ENCODE results near the gene LRRFIP1.
A peak's percentile ranks its signal among the peaks of the same experiment; 100 is the strongest.

Gene LRRFIP1

DNA sequence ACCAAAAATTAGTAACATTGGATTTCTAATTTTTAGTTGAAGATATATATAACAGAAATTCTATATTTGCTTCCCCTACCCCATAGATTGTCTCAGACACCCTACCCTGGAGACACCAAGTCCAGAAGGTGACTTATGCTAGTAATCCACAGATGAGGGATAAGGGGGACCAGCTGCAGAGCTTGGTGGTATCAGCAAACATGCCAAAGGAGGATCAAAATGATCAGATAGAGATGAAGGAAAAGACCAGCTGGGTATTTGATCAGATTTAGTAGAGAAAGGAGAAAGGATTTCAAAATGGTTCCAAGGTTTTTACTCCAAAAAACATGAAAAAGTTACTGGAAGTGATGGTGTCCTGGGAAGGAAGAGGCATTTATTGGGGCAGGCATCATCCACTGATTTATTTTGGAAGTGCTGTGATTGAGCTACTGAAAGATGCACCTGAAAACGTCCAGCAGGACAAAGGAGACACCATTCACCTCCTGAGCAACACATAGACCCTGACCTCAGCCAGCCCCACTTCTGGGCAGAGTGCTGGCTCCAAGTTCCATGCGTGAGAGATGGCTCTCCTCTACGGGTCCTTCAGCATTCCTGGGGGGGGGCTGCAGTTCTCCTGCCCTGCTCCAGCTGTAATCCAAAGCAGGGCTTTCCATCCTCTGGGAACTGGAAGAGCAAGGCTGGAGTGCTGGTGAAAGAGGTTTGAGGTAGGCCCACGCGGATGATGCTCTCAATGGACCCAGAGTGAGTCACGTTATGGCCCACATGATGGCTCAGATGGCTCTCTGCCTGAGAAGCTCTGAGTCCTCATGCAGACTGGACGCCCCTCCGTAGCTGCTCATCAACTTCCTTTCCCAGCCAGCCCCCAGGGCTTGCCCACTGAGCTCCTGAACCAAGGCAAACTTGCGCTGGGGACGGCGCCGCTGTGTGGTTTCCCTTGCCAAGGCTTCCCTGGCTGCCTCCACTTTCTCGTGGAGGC lies 3.7 kb upstream of the LRRFIP1 start:
- no peak overlapping the region for H3K4me3 Mint-ChIP-seq
- H3K4me1 Mint-ChIP-seq: peaks cover 13% of the 10 kb centered on the region
- CTCF ChIA-PET: interaction anchor here (0.8 to 1.0 kb wide), 3 partner anchors 42 to 640 kb away, joined by 3 to 4 read pairs (median 4); no protein-coding TSS in a partner anchor
- peaks cover 71% of the 10 kb centered on the region for H3K27me3 Mint-ChIP-seq
- no peak overlapping the region for H3K27ac Mint-ChIP-seq
- DNase-seq: no peak
- H3K36me3 Mint-ChIP-seq: no peaks in the 10 kb centered on the region
- H3K9me3 Mint-ChIP-seq: no peaks in the 10 kb centered on the region

DNA sequence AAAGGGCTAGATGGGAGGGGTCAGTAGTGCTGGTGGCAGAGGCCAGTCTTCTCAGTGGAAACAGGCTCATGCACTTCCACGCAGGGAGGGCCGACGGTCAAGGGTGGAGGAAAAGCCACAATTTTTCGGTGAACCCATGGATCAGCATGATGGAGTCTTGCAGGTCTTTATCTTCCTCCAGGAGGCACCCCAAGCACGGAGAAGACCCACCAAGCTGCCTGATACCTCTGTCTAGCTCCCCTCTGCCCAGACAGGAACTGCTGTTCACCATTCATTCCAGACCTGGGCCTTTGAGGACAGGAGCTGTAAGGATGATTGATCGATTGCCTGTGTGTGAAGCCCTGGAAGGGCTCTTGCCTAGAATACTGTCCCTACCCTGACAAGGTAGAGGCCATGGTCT lies 2.8 kb upstream of the LRRFIP1 start:
- CTCF ChIA-PET: no interaction called here
- peaks cover 15% of the 10 kb centered on the region for H3K4me1 Mint-ChIP-seq

GRCh38 chr2:237625216-237625705 lies 2.1 kb upstream of the LRRFIP1 start:
- H3K27ac Mint-ChIP-seq: no peak overlapping the region

More for the DNA sequence above, 2.8 kb upstream of the LRRFIP1 start:
- H3K4me3 Mint-ChIP-seq: no peak overlapping the region
- H3K36me3 Mint-ChIP-seq: no peaks in the 10 kb centered on the region
- no peak for DNase-seq
- peaks cover 79% of the 10 kb centered on the region for H3K27me3 Mint-ChIP-seq
- no peaks in the 10 kb centered on the region for H3K9me3 Mint-ChIP-seq
- H3K27ac Mint-ChIP-seq: no peak overlapping the region

GRCh38 chr2:237625777-237626176 lies 1.6 kb upstream of the LRRFIP1 start:
- Mint-ChIP-seq H3K4me1 (peaks cover 18% of the 10 kb centered on the region), H3K9me3 (no peaks in the 10 kb centered on the region), H3K36me3 (no peaks in the 10 kb centered on the region), H3K27ac (no peak overlapping the region), H3K4me3 (peak overlapping the region; percentile 62), H3K27me3 (peaks cover 87% of the 10 kb centered on the region)
- DNase-seq: no peak
- CTCF ChIA-PET: no interaction called here

More at GRCh38 chr2:237625216-237625705, 2.1 kb upstream of the LRRFIP1 start:
- Mint-ChIP-seq H3K36me3 (no peaks in the 10 kb centered on the region), H3K27me3 (peaks cover 84% of the 10 kb centered on the region), H3K4me1 (peaks cover 17% of the 10 kb centered on the region), H3K4me3 (peak overlapping the region; percentile 5), H3K9me3 (no peaks in the 10 kb centered on the region)
- CTCF ChIA-PET: no interaction called here
- no peak for DNase-seq

DNA sequence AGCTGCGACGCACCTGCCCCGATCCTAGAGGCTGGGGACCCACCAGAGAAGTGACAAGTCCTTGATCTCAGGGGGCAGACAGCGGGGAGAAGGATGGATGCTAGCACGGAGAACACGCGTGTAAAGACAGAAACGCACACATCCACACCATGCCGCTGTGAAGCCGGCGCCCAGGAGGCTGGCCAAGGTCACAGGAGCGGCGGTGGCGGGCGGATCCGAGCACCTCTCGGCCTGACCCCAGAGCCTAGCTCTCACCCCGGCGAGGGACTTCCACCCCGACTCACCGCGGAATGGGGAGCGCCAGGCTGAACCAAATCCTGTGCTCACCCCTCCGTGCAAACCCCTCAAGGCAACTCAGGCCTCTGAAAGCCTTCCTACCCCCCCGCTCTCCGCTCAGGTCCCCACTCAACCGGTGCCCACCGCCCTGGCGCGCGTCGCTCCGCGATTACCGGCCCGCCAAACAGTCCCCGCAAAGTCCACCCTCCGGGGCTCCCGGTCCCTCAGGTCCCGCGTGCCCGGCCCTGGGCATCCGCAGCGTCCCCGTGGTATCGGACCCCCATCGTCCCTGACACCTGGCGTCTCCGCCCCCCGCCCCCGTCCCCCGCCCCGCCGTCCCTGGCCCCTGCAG lies 460 bp upstream of the LRRFIP1 start:
- Mint-ChIP-seq H3K36me3 (no peaks in the 10 kb centered on the region), H3K4me3 (peak overlapping the region; percentile 62), H3K4me1 (peaks cover 18% of the 10 kb centered on the region), H3K27ac (no peak overlapping the region), H3K27me3 (peaks cover 81% of the 10 kb centered on the region), H3K9me3 (no peaks in the 10 kb centered on the region)
- CTCF ChIA-PET: no interaction called here
- no peak for DNase-seq

DNA sequence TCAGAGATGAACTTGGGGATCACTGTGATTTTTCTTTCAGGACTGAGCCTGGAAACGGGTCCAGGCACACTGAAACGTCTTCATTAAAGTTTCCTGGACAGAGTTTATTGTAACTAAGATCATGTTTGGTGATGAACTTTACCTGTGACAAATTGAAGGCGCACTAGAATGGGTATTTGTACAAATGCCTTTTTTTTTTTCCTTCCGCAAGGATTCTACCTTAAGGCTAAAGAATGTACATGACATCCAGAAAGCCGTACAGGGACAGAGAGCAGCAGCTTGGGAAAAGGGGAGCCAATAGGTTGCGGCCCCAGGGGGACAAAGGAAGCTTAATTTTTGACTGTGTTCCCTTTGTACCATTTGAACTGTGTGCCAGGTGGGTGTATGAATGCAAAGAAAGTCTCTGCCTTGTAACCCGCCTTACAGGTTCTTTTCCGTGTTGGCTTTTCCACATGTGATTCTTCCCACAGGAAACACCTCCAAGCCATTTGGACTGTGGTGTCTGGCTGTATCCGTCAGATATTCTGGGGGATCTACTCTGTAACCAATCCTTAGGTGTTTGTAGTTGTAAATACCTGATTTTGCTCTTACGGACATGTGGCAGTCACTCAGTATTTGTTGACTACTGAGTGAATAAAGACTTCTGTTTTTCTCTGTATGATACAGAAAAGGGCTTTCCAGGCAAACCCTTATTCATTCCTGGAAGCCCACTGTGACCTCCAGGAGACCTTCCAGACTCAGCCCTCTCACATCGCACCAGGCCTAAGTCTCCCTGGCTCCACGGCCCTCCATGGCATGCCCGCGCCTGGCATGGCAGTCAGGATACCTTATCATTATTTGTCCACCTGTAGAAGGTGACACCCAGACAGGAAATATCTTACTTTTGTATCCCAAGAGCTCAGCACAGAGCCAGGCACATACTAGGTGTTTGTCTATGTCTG lies 1.1 kb downstream of the LRRFIP1 start:
- DNase-seq: no peak
- Mint-ChIP-seq H3K27me3 (peaks cover 87% of the 10 kb centered on the region), H3K4me1 (peaks cover 18% of the 10 kb centered on the region), H3K4me3 (peak overlapping the region; percentile 75), H3K9me3 (no peaks in the 10 kb centered on the region), H3K36me3 (no peaks in the 10 kb centered on the region), H3K27ac (no peak overlapping the region)
- CTCF ChIA-PET: no interaction called here

DNA sequence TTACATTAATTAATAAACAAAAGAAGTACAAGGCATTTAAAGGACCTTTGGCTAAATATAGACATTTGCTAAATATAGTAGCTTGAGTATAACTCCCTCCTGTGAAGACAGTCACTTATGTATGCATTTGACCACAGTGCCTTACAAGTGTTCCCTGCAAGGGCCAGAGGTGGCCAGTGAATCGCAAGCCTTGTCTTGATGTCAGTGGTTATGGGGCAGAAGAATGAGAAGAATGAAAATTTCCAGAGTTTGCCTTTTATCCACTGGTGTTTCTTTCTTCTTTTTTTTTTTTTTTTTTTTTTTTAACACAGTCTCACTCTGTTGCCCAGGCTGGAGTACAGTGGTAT lies 1.8 kb downstream of the LRRFIP1 start:
- no peaks in the 10 kb centered on the region for H3K9me3 Mint-ChIP-seq
- H3K4me3 Mint-ChIP-seq: no peak overlapping the region
- peaks cover 85% of the 10 kb centered on the region for H3K27me3 Mint-ChIP-seq
- no peak overlapping the region for H3K27ac Mint-ChIP-seq
- DNase-seq: no peak
- H3K36me3 Mint-ChIP-seq: no peaks in the 10 kb centered on the region
- CTCF ChIA-PET: no interaction called here
- peaks cover 18% of the 10 kb centered on the region for H3K4me1 Mint-ChIP-seq

GRCh38 chr2:237629739-237630138 lies 2.4 kb downstream of the LRRFIP1 start:
- CTCF ChIA-PET: no interaction called here
- Mint-ChIP-seq H3K4me1 (peaks cover 18% of the 10 kb centered on the region), H3K36me3 (no peaks in the 10 kb centered on the region), H3K27ac (no peak overlapping the region), H3K9me3 (no peaks in the 10 kb centered on the region), H3K27me3 (peaks cover 80% of the 10 kb centered on the region), H3K4me3 (no peak overlapping the region)
- no peak for DNase-seq

- Mint-ChIP-seq H3K27me3 (peaks cover 76% of the 10 kb centered on the region), H3K9me3 (peaks cover 2% of the 10 kb centered on the region), H3K4me1 (peaks cover 18% of the 10 kb centered on the region), H3K36me3 (no peaks in the 10 kb centered on the region), H3K27ac (no peak overlapping the region), H3K4me3 (no peak overlapping the region)
- CTCF ChIA-PET: no interaction called here
- DNase-seq: no peak
These were observed 3.0 kb downstream of the LRRFIP1 start for GRCh38 chr2:237630216-237631000.

DNA sequence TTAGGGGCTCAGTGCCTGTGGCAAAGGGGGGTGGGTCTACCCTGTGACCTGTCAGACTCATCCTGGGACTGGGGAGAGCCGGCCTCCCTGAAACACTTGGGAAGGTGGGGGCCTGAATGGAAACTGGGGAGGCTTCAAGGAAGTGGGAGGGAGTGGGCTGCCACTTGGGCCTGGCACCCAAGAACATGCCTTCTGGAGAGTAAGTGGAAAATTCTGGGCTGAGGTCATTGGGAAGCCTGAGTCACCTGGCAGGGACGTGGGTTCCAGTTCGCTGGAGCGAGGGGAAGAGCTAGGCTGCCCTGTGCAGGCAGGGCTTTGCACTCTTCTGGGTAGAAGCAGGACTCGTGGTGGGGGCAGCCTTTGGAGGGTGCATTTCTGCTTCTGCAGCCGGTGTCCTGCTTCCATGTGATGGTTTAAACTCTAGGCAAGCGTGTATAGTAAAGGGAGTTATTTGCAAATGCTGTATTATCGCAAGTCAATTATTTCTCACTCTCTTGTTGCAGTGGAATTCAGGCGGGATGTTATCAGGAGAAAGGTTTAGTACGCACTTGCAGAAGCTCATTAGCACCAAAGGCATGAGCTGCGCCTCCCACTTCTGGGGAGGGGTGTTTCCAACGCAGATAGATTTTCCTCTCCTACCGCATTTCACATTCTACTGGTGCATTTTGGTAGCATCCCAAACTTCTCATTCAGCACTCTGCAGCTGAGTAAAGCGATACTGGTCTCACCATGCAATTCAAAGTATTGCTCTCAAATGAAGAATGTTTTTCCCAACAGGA lies 3.8 kb downstream of the LRRFIP1 start:
- no peaks in the 10 kb centered on the region for H3K36me3 Mint-ChIP-seq
- H3K4me3 Mint-ChIP-seq: no peak overlapping the region
- no peak overlapping the region for H3K27ac Mint-ChIP-seq
- peaks cover 69% of the 10 kb centered on the region for H3K27me3 Mint-ChIP-seq
- no peak for DNase-seq
- CTCF ChIA-PET: no interaction called here
- H3K9me3 Mint-ChIP-seq: peaks cover 2% of the 10 kb centered on the region
- H3K4me1 Mint-ChIP-seq: peaks cover 18% of the 10 kb centered on the region

DNA sequence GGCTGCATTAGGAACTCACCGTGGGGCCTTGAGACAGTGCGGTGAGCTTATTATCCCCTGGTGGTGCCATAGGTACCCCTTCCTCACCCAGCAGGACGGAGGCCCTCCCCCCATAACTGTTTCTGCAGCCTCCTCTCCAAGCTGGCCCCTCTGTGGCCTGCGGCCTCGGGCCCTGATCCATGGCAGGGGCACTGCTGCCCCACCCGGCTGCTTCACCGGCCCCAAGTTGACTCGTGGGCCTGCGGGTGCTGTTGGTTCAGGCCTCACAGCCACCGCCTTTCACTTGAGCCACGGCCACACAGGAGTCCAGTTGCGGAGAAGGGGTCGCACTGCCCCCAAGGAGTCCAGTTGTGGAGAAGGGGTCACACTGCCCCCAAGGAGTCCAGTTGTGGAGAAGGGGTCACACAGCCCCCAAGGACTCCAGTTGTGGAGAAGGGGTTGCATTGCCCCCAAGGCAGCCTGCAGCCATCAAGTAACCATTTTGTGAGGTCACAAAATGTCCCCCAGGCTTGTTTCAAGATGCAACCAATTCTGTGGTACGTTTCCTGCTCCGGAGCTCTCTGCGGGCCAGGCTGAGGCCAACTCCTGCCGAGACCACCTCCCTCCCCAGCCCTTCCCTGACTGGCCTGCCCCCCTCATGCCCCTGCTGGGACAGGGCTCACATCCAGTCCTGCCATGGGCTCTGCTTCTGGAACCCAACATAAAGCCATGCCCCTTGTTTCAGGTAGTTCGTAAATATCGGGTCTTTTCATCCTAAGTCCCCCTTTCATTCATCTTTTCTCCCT lies 4.6 kb downstream of the LRRFIP1 start:
- H3K36me3 Mint-ChIP-seq: no peaks in the 10 kb centered on the region

DNA sequence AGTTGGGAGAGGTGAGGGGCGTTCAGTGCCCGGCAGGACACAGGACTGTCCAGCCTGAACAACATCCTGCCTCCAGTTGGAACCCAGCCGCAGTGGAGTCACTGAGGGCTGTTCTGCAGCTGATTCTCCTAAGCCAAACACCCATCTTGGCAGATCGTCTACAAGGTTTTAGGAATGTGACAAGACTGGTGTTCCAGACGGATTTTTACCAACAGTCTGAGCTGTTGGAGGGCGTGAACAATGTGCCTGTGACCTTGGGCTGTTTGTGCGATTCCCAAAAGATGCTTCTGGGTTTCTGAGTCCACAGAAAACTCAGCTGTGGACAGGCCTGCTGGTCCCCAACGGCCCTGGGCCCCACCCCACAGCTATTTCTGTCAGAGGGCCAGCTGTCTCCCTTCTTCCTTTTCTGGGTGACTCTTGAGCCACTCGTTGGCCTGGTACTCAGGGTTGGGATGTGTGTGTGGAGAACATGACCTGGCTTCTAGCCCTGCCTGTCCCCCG lies 5.7 kb downstream of the LRRFIP1 start:
- DNase-seq: no peak
- Mint-ChIP-seq H3K9me3 (peaks cover 7% of the 10 kb centered on the region), H3K4me3 (no peak overlapping the region), H3K27me3 (peaks cover 61% of the 10 kb centered on the region), H3K4me1 (peaks cover 15% of the 10 kb centered on the region), H3K27ac (no peak overlapping the region), H3K36me3 (no peaks in the 10 kb centered on the region)
- CTCF ChIA-PET: no interaction called here

More for the DNA sequence above, 4.6 kb downstream of the LRRFIP1 start:
- peaks cover 18% of the 10 kb centered on the region for H3K4me1 Mint-ChIP-seq
- H3K4me3 Mint-ChIP-seq: no peak overlapping the region
- peaks cover 66% of the 10 kb centered on the region for H3K27me3 Mint-ChIP-seq
- CTCF ChIA-PET: no interaction called here
- no peak for DNase-seq
- H3K27ac Mint-ChIP-seq: no peak overlapping the region
- H3K9me3 Mint-ChIP-seq: peaks cover 7% of the 10 kb centered on the region

All from activated naive CD4-positive, alpha-beta T cell treated with anti-CD3 and anti-CD28 coated beads, Interleukin-2, amount 10 ng/mL, durations not matched to agents 7 days and 5 days (primary cell).